H1 (cell line): ENCODE measurements around the gene MIPOL1. TPM values are rescaled to one million over a fixed set of nuclear protein-coding genes. Genes with fewer than 3 reads are reported as not detected.

Experiments
- CTCF ChIA-PET: fragments of 300-600 bp; sonication (Branson Sonifier 250); formaldehyde crosslinking; loops from one replicate; lab custom pipeline; 2021; ENCODE audit not compliant: partially characterized antibody; lab: Charles Lee
- POLR2A ChIA-PET: fragments of 300-600 bp; sonication (Branson Sonifier 250); formaldehyde crosslinking; loops from one replicate; lab custom pipeline; 2021; ENCODE audit warnings: inconsistent platforms; ENCODE audit not compliant: partially characterized antibody; lab: Charles Lee
- DNase-seq, 2 experiments: peaks; one replicate each; pipeline versions ENCODE4 v3.0.0 to v3.0.0-alpha.2; 2010 to 2022; ENCODE audit warnings: low spot score in 2 of 2, low read depth in 1 of 2, mixed read lengths in 1 of 2
- FAIRE-seq: peaks from 2 replicates; lab custom pipeline; 2011; peaks lifted over from hg19 to GRCh38; lab: Jason Lieb, UNC
- H2AFZ ChIP-seq: 2 replicates; pipeline ENCODE4 v1.8.1; 2012; ENCODE audit warnings: low read length, inconsistent platforms
- H2AK5ac ChIP-seq: 2 replicates; pipeline ENCODE4 v1.6.1; 2013; ENCODE audit warnings: low read depth, low read length
- H2BK120ac ChIP-seq: replicated peaks from 2 replicates; pipeline ENCODE3; 2013; ENCODE audit warnings: low read depth, low read length, inconsistent platforms
- H2BK12ac ChIP-seq: 2 replicates; pipeline ENCODE4 v1.6.1; 2013; ENCODE audit warnings: low read depth, low read length
- H2BK15ac ChIP-seq: 2 replicates; pipeline ENCODE4 v1.6.1; 2013; ENCODE audit warnings: low read length
- H2BK20ac ChIP-seq: 2 replicates; pipeline ENCODE4 v1.6.1; 2013; ENCODE audit warnings: low read length
- H2BK5ac ChIP-seq: 2 replicates; pipeline ENCODE4 v1.6.1; 2013; ENCODE audit warnings: low read depth, low read length
- H3K14ac ChIP-seq: 2 replicates; pipeline ENCODE4 v1.6.1; 2013; ENCODE audit warnings: inconsistent platforms; ENCODE audit not compliant: insufficient read length
- H3K18ac ChIP-seq: 2 replicates; pipeline ENCODE4 v1.6.1; 2013; ENCODE audit warnings: low read length; ENCODE audit errors: extremely low read depth
- H3K23ac ChIP-seq: 2 replicates; pipeline ENCODE4 v1.6.1; 2013; ENCODE audit warnings: inconsistent platforms; ENCODE audit not compliant: insufficient read length
- H3K23me2 ChIP-seq: 2 replicates; pipeline ENCODE4 v1.6.1; 2013; ENCODE audit warnings: low read depth, low read length
- H3K27ac ChIP-seq: 2 replicates; pipeline ENCODE4 v1.6.1; 2011; ENCODE audit warnings: low read depth, low read length, inconsistent platforms
- H3K27me3 ChIP-seq, 4 experiments: replicated peaks in 1 of 4; 1 replicate in 1 of 4; 2 replicates in 3 of 4; pipeline versions ENCODE4 v1.6.1 to v1.8.1; 2011 to 2013; ENCODE audit warnings: low read length in 3 of 4, mild to moderate bottlenecking in 3 of 4, inconsistent platforms in 2 of 4, mixed read lengths in 2 of 4, moderate library complexity in 1 of 4; ENCODE audit not compliant: control insufficient read depth in 3 of 4, insufficient read depth in 3 of 4; ENCODE audit errors: extremely low read depth in 1 of 4
- H3K36me3 ChIP-seq, 4 experiments: 2 replicates each; pipeline versions ENCODE4 v1.6.1 to v1.8.1; 2011 to 2013; ENCODE audit warnings: mild to moderate bottlenecking in 4 of 4, low read length in 3 of 4, moderate library complexity in 2 of 4, control low read depth in 1 of 4, inconsistent platforms in 1 of 4; ENCODE audit not compliant: insufficient read depth in 4 of 4, control insufficient read depth in 2 of 4
- H3K4ac ChIP-seq: replicated peaks from 2 replicates; pipeline ENCODE3; 2013; ENCODE audit warnings: low read length, low read depth, mixed read lengths, inconsistent platforms; ENCODE audit not compliant: insufficient read length
- H3K4me1 ChIP-seq, 4 experiments: replicated peaks in 1 of 4; 1 replicate in 1 of 4; 2 replicates in 3 of 4; pipeline versions ENCODE4 v1.6.1 to v1.8.1; 2011 to 2013; ENCODE audit warnings: low read length in 3 of 4, inconsistent platforms in 2 of 4, mixed read lengths in 1 of 4; ENCODE audit not compliant: insufficient read depth in 4 of 4, control insufficient read depth in 3 of 4
- H3K4me2 ChIP-seq, 2 experiments: 2 replicates each; pipeline versions ENCODE4 v1.6.1 to v1.8.1; 2011 to 2013; ENCODE audit warnings: low read depth in 2 of 2, low read length in 2 of 2, control low read depth in 1 of 2, inconsistent platforms in 1 of 2, mild to moderate bottlenecking in 1 of 2; ENCODE audit not compliant: insufficient read depth in 1 of 2
- H3K4me3 ChIP-seq, 4 experiments: fragments of 200-600, 300-600 bp in 1 of 4; sonication (generic), shearing (Covaris generic), sonication (Bioruptor Twin) in 1 of 4; 2 replicates each; pipeline versions ENCODE4 v1.5.1 to v1.8.1; 2011 to 2016; ENCODE audit warnings: low read length in 4 of 4, low read depth in 3 of 4, control low read depth in 2 of 4, inconsistent platforms in 2 of 4, mild to moderate bottlenecking in 2 of 4, mixed read lengths in 1 of 4, moderate library complexity in 1 of 4; ENCODE audit not compliant: insufficient read depth in 2 of 4; ENCODE audit errors: extremely low read depth in 1 of 4
- H3K56ac ChIP-seq: replicated peaks from 2 replicates; pipeline ENCODE3; 2013; ENCODE audit warnings: low read depth, mild to moderate bottlenecking, mixed read lengths, low read length, inconsistent platforms; ENCODE audit not compliant: insufficient read length
- H3K79me1 ChIP-seq: 2 replicates; pipeline ENCODE4 v1.6.1; 2013; ENCODE audit warnings: low read depth, low read length, control low read depth
- H3K79me2 ChIP-seq, 2 experiments: 2 replicates each; pipeline versions ENCODE4 v1.6.1 to v1.8.1; 2012 to 2013; ENCODE audit warnings: low read length in 2 of 2, mild to moderate bottlenecking in 2 of 2, inconsistent platforms in 1 of 2; ENCODE audit not compliant: insufficient read depth in 2 of 2, control insufficient read depth in 1 of 2
- H3K9ac ChIP-seq, 4 experiments: replicated peaks in 1 of 4; 1 replicate in 1 of 4; 2 replicates in 3 of 4; pipeline versions ENCODE4 v1.6.1 to v1.8.1; 2011 to 2013; ENCODE audit warnings: low read depth in 3 of 4, low read length in 3 of 4, control low read depth in 2 of 4, mild to moderate bottlenecking in 2 of 4, moderate library complexity in 2 of 4, inconsistent platforms in 1 of 4; ENCODE audit errors: extremely low read depth in 1 of 4
- H3K9me3 ChIP-seq, 2 experiments: 2 replicates each; pipeline versions ENCODE4 v1.6.1 to v1.8.1; 2012 to 2013; ENCODE audit warnings: mild to moderate bottlenecking in 2 of 2, moderate library complexity in 2 of 2, control low read depth in 1 of 2, inconsistent platforms in 1 of 2, low read depth in 1 of 2, low read length in 1 of 2, mixed read lengths in 1 of 2; ENCODE audit not compliant: insufficient read depth in 2 of 2
- H4K20me1 ChIP-seq, 2 experiments: replicated peaks in 1 of 2; 2 replicates each; pipeline versions ENCODE3 to v1.8.1; 2011 to 2013; ENCODE audit warnings: inconsistent platforms in 2 of 2, low read length in 2 of 2, mild to moderate bottlenecking in 1 of 2; ENCODE audit not compliant: insufficient read depth in 2 of 2, control insufficient read depth in 1 of 2
- H4K5ac ChIP-seq: 2 replicates; pipeline ENCODE4 v1.6.1; 2013; ENCODE audit warnings: low read length, low read depth, mixed read lengths, inconsistent platforms; ENCODE audit not compliant: insufficient read length
- H4K8ac ChIP-seq: 2 replicates; pipeline ENCODE4 v1.8.0; 2013; ENCODE audit warnings: mild to moderate bottlenecking, moderate library complexity, low read length, inconsistent platforms; ENCODE audit not compliant: insufficient read depth; ENCODE audit errors: extremely low read depth
- H4K91ac ChIP-seq: replicated peaks from 2 replicates; pipeline ENCODE3; 2013; ENCODE audit warnings: low read length, mixed read lengths, inconsistent platforms; ENCODE audit not compliant: insufficient read length
- CBX8 ChIP-seq: fragments of 300-800, 300-1000 bp; sonication (generic); IDR thresholded peaks from 2 replicates; pipeline ENCODE4 v1.7.1; 2016; ENCODE audit warnings: low read depth, low read length, borderline replicate concordance
- CREB1 ChIP-seq: IDR thresholded peaks from 2 replicates; pipeline ENCODE4 v1.6.1; 2012; ENCODE audit warnings: inconsistent platforms
- GTF2F1 ChIP-seq: IDR thresholded peaks from 2 replicates; pipeline ENCODE4 v1.6.1; 2012; ENCODE audit warnings: low read depth, low read length, improper control_type of control experiment, borderline replicate concordance
- KDM4A ChIP-seq: IDR thresholded peaks from one replicate; pipeline ENCODE4 v1.7.1; 2012; ENCODE audit warnings: low read depth, mild to moderate bottlenecking, moderate library complexity, low read length, inconsistent platforms; ENCODE audit not compliant: severe bottlenecking
- NRF1 ChIP-seq: IDR thresholded peaks from 2 replicates; pipeline ENCODE4 v1.6.1; 2011; ENCODE audit warnings: mild to moderate bottlenecking, low read depth, low read length, improper control_type of control experiment
- POLR2A ChIP-seq, 2 experiments: IDR thresholded peaks; 1 replicate in 1 of 2; 2 replicates in 1 of 2; pipeline ENCODE4 v1.6.1; 2011; ENCODE audit warnings: low read depth in 2 of 2, low read length in 2 of 2, mild to moderate bottlenecking in 2 of 2; ENCODE audit errors: control extremely low read depth in 1 of 2
- POLR2AphosphoS5 ChIP-seq: IDR thresholded peaks from 2 replicates; pipeline ENCODE4 v1.6.1; 2011; ENCODE audit warnings: low read depth, low read length
- SP4 ChIP-seq: IDR thresholded peaks from 2 replicates; pipeline ENCODE4 v1.6.1; 2012; ENCODE audit warnings: low read length, inconsistent platforms
- WGBS, 2 experiments: shearing (Covaris generic) in 1 of 2; methylation state at CpG; one replicate each; pipeline versions ENCODE4 v1.1.6 to v1.1.7; 2013 to 2015; ENCODE audit warnings: low lambda C conversion rate in 2 of 2, mixed read lengths in 2 of 2, inconsistent platforms in 1 of 2, low coverage in 1 of 2, missing lambda C conversion rate in 1 of 2; ENCODE audit not compliant: insufficient replicate concordance in 2 of 2, insufficient coverage in 1 of 2, insufficient read length in 1 of 2; ENCODE audit errors: extremely low coverage in 1 of 2, missing lambda C conversion rate in 1 of 2; 5-methylcytosine and 5-hydroxymethylcytosine counted together
- polyA plus RNA-seq, 7 experiments: library from polyadenylated mRNA; depleted of rRNA in 3 of 7; stranded (reverse) in 5 of 7; unstranded in 2 of 7; fragments of >200 nt in 5 of 7; fragments of 200-250 nt in 2 of 7; gene quantifications; 1 replicate in 5 of 7; 2 replicates in 1 of 7; 4 replicates in 1 of 7; pipeline versions ENCODE4 v1.2.1 to v1.2.3, GENCODE V29; 2011 to 2013; ENCODE audit warnings: missing spikeins in 2 of 7, mixed read lengths in 2 of 7
- total RNA-seq: library from RNA; stranded (reverse); fragmentation: NEBNext Ultra II Directional; extraction: Animal tissue kit (Norgen Biotek cat#: 25700); gene quantifications from 2 replicates; pipeline ENCODE4 v1.2.1, GENCODE V29; 2021

MIPOL1 gene
- total and polyA plus RNA-seq, 2 of the 8 experiments (the other 6 are each of a cell fraction or from before 2014, with no cell fraction given), result 2.8 to 23.9 TPM

- WGBS, 2 experiments, result 83% methylated on average over 1 of the region's 1 CpG; no CpG with 5 or more reads in 1 of the 2 experiments
- Histone ChIP-seq H3K4me1 (peaks cover 0 to 4% (median 0%) of the 10 kb centered on the region in 4 experiments; a peak in 1 of 7 replicates), H3K4me2 (no peak overlapping the region), H3K18ac (no peak overlapping the region), H3K4ac (no peak overlapping the region), H4K91ac (no peak overlapping the region), H3K79me2 (no peaks in the 10 kb centered on the region), H4K8ac (no peak overlapping the region)
- no peak for FAIRE-seq
- no peak for DNase-seq
- no peak for TF ChIP-seq GTF2F1
- no peak for TF ChIP-seq CBX8
- TF ChIP-seq POLR2A (IDR thresholded peaks at IDR 0.05; ENCODE audit: control extremely low read depth in 1 of 2, low read depth in 2 of 2, low read length in 2 of 2), result no peak
- TF ChIP-seq POLR2AphosphoS5, result no peak
- TF ChIP-seq NRF1, result no peak
- no peak for TF ChIP-seq KDM4A
- TF ChIP-seq CREB1, result no peak
- TF ChIP-seq SP4, result no peak
- TF ChIP-seq, all 59 proteins: peak for 0
- no peak overlapping the region for H3K14ac ChIP-seq
- no peaks in the 10 kb centered on the region for H3K36me3 ChIP-seq
- no peak overlapping the region for H2BK12ac ChIP-seq
- H2BK120ac ChIP-seq, result no peak overlapping the region
- no peaks in the 10 kb centered on the region for H3K9me3 ChIP-seq
- H2AK5ac ChIP-seq, result no peak overlapping the region
- H4K20me1 ChIP-seq, result no peaks in the 10 kb centered on the region
- no peak overlapping the region for H3K23ac ChIP-seq
- POLR2A ChIA-PET, result no interaction called here
- no peak overlapping the region for H3K56ac ChIP-seq
- H3K9ac ChIP-seq, result no peak overlapping the region
- CTCF ChIA-PET, result no interaction called here
- H4K5ac ChIP-seq, result no peak overlapping the region
- H3K4me3 ChIP-seq, result no peak overlapping the region
- H3K27ac ChIP-seq, result no peak overlapping the region
- no peak overlapping the region for H2AFZ ChIP-seq
- H2BK15ac ChIP-seq, result no peak overlapping the region
- no peaks in the 10 kb centered on the region for H3K23me2 ChIP-seq
- no peak overlapping the region for H2BK20ac ChIP-seq
- H3K27me3 ChIP-seq, result no peaks in the 10 kb centered on the region
- H3K79me1 ChIP-seq, result no peaks in the 10 kb centered on the region
- H2BK5ac ChIP-seq, result no peak overlapping the region
These were observed 231.2 kb downstream of the MIPOL1 start for GRCh38 chr14:37428954-37429353.
